Fibroblast of lung (primary cell): Measurements from ENCODE around the gene CNTN4. TPM values are rescaled to one million over a fixed set of nuclear protein-coding genes. Genes with fewer than 3 reads are reported as not detected.

Experiments
- DNase-seq, 2 donors: peaks; one replicate each; pipeline versions ENCODE4 v3.0.0 to v3.0.0-alpha.2; 2010; ENCODE audit warnings: low read depth in 2 of 2
- H2AFZ ChIP-seq: 2 replicates; pipeline ENCODE4 v1.5.1; 2012; ENCODE audit warnings: low read length, control low read depth, inconsistent platforms
- H3K27ac ChIP-seq: 2 replicates; pipeline ENCODE4 v1.5.1; 2011; ENCODE audit warnings: low read length, control low read depth; ENCODE audit not compliant: insufficient read depth
- H3K27me3 ChIP-seq: 2 replicates; pipeline ENCODE4 v1.5.1; 2011; ENCODE audit warnings: mild to moderate bottlenecking, low read length; ENCODE audit not compliant: control insufficient read depth, insufficient read depth
- H3K36me3 ChIP-seq: 2 replicates; pipeline ENCODE4 v1.5.1; 2011; ENCODE audit warnings: low read length; ENCODE audit not compliant: control insufficient read depth, insufficient read depth
- H3K4me1 ChIP-seq: 2 replicates; pipeline ENCODE4 v1.5.1; 2011; ENCODE audit warnings: low read length; ENCODE audit not compliant: control insufficient read depth, insufficient read depth; ENCODE audit errors: extremely low read depth
- H3K4me2 ChIP-seq: 2 replicates; pipeline ENCODE4 v1.5.1; 2011; ENCODE audit warnings: low read length, control low read depth; ENCODE audit not compliant: insufficient read depth; ENCODE audit errors: extremely low read depth
- H3K4me3 ChIP-seq, 4 experiments: fragments of 200-600 bp in 1 of 4; sonication (generic) in 1 of 4; replicated peaks in 1 of 4; 2 replicates each; pipeline ENCODE4 v1.5.1; 2011 to 2016; ENCODE audit warnings: low read length in 4 of 4, low read depth in 3 of 4, mild to moderate bottlenecking in 3 of 4, control low read depth in 2 of 4, inconsistent platforms in 1 of 4, mixed read lengths in 1 of 4; ENCODE audit not compliant: insufficient read depth in 1 of 4; ENCODE audit errors: control extremely low read depth in 1 of 4
- H3K79me2 ChIP-seq: 2 replicates; pipeline ENCODE4 v1.5.1; 2012; ENCODE audit warnings: mild to moderate bottlenecking, low read length, inconsistent platforms; ENCODE audit not compliant: control insufficient read depth, insufficient read depth
- H3K9ac ChIP-seq: 2 replicates; pipeline ENCODE4 v1.5.1; 2011; ENCODE audit warnings: mild to moderate bottlenecking, low read length, control low read depth; ENCODE audit not compliant: insufficient read depth
- H3K9me3 ChIP-seq: 2 replicates; pipeline ENCODE4 v1.5.1; 2012; ENCODE audit warnings: low read depth, low read length; ENCODE audit not compliant: control insufficient read depth, insufficient read depth
- H4K20me1 ChIP-seq: 2 replicates; pipeline ENCODE4 v1.5.1; 2011; ENCODE audit warnings: low read length; ENCODE audit not compliant: control insufficient read depth, insufficient read depth; ENCODE audit errors: extremely low read depth
- CTCF ChIP-seq, 2 donors: IDR thresholded peaks in 1 of 2; conservative IDR thresholded peaks in 1 of 2; 1 replicate in 1 of 2; 2 replicates in 1 of 2; pipeline ENCODE4 v1.5.1; 2011 to 2012; ENCODE audit warnings: low read length in 2 of 2, control low read depth in 1 of 2, inconsistent platforms in 1 of 2, low read depth in 1 of 2, mild to moderate bottlenecking in 1 of 2
- EZH2 ChIP-seq: IDR thresholded peaks from 2 replicates; pipeline ENCODE4 v1.5.1; 2012; ENCODE audit warnings: low read length, control low read depth, mild to moderate bottlenecking; ENCODE audit errors: missing control alignments
- polyA plus RNA-seq, 2 donors: library from polyadenylated mRNA; depleted of rRNA in 1 of 2; stranded (reverse) in 1 of 2; unstranded in 1 of 2; fragments of >200 nt; gene quantifications; 2 replicates each; pipeline ENCODE4 v1.2.1, GENCODE V29; 2011 to 2012; ENCODE audit warnings: missing spikeins in 1 of 2
- total RNA-seq: library from RNA; depleted of rRNA; stranded (reverse); fragments of >200 nt; gene quantifications from 2 replicates; pipeline ENCODE4 v1.2.1, GENCODE V29; 2014

Gene CNTN4
- total and polyA plus RNA-seq, 2 donors (not counting 1 experiment from before 2014, with no cell fraction given) = 0.17 to 0.69 TPM

- Histone ChIP-seq H3K4me2 (no peak overlapping the region), H3K36me3 (no peaks in the 10 kb centered on the region), H3K9ac (no peak overlapping the region), H3K9me3 (no peaks in the 10 kb centered on the region), H2AFZ (no peak overlapping the region), H4K20me1 (no peaks in the 10 kb centered on the region), H3K27ac (no peak overlapping the region), H3K27me3 (no peaks in the 10 kb centered on the region), H3K79me2 (no peaks in the 10 kb centered on the region), H3K4me1 (no peaks in the 10 kb centered on the region), H3K4me3 (no peak overlapping the region)
- TF ChIP-seq EZH2 = no peak
- no peak for TF ChIP-seq CTCF (conservative IDR thresholded peaks at IDR 0.05 in 1 of 2, IDR thresholded peaks at IDR 0.05 in 1 of 2; ENCODE audit: low read depth in 1 of 2, low read length in 2 of 2)
- no peak for DNase-seq
Observed at GRCh38 chr3:2153053-2153452, 54.4 kb downstream of the CNTN4 start.

GRCh38 chr3:2153547-2153946, 54.9 kb downstream of the CNTN4 start:
- no peaks in the 10 kb centered on the region for H3K79me2 ChIP-seq
- H3K4me1 ChIP-seq = no peaks in the 10 kb centered on the region
- no peak overlapping the region for H3K4me2 ChIP-seq
- no peak overlapping the region for H3K9ac ChIP-seq
- no peaks in the 10 kb centered on the region for H3K9me3 ChIP-seq
- no peak for TF ChIP-seq CTCF (conservative IDR thresholded peaks at IDR 0.05 in 1 of 2, IDR thresholded peaks at IDR 0.05 in 1 of 2; ENCODE audit: low read depth in 1 of 2, low read length in 2 of 2)
- no peak for TF ChIP-seq EZH2
- H3K27ac ChIP-seq = no peak overlapping the region
- H3K27me3 ChIP-seq = no peaks in the 10 kb centered on the region
- no peaks in the 10 kb centered on the region for H3K36me3 ChIP-seq
- no peak for DNase-seq
- no peaks in the 10 kb centered on the region for H4K20me1 ChIP-seq
- no peak overlapping the region for H3K4me3 ChIP-seq
- no peak overlapping the region for H2AFZ ChIP-seq

- TF ChIP-seq EZH2 (no peak), CTCF (conservative IDR thresholded peaks at IDR 0.05 in 1 of 2, IDR thresholded peaks at IDR 0.05 in 1 of 2; ENCODE audit: low read depth in 1 of 2, low read length in 2 of 2) (no peak)
- Histone ChIP-seq H3K9me3 (no peaks in the 10 kb centered on the region), H4K20me1 (no peaks in the 10 kb centered on the region), H3K4me3 (no peak overlapping the region), H2AFZ (no peak overlapping the region), H3K9ac (no peak overlapping the region), H3K79me2 (no peaks in the 10 kb centered on the region), H3K36me3 (no peaks in the 10 kb centered on the region), H3K27ac (no peak overlapping the region), H3K4me2 (no peak overlapping the region), H3K27me3 (no peaks in the 10 kb centered on the region), H3K4me1 (no peaks in the 10 kb centered on the region)
- no peak for DNase-seq
Observed at GRCh38 chr3:2154621-2155020, 56.0 kb downstream of the CNTN4 start.
